Peyer's patch (tissue), 4 donors: ENCODE measurements around the gene SEMA3C. TPM values are rescaled to one million over a fixed set of nuclear protein-coding genes. Genes with fewer than 3 reads are reported as not detected.

Experiments used
- DNase-seq, 3 donors: peaks; one replicate each; pipeline ENCODE4 v3.0.0-alpha.2; 2017 to 2019
- H3K27ac ChIP-seq, 4 donors: fragments of 200-600 bp; sonication (generic); one replicate each; pipeline ENCODE4 v1.5.1; 2016 to 2019
- H3K27me3 ChIP-seq, 2 donors: fragments of 200-600 bp; sonication (generic); one replicate each; pipeline ENCODE4 v1.5.1; 2019
- H3K36me3 ChIP-seq, 3 donors: fragments of 200-600 bp; sonication (generic); one replicate each; pipeline ENCODE4 v1.5.1; 2016 to 2019
- H3K4me1 ChIP-seq, 4 donors: fragments of 200-600 bp; sonication (generic); one replicate each; pipeline ENCODE4 v1.5.1; 2016 to 2019
- H3K4me3 ChIP-seq, 4 donors: fragments of 200-600 bp; sonication (generic); 1 replicate in 3 of 4; 2 replicates in 1 of 4; pipeline ENCODE4 v1.5.1; 2016 to 2019; ENCODE audit warnings: mild to moderate bottlenecking in 1 of 4
- H3K9me3 ChIP-seq, 4 donors: fragments of 200-600 bp; sonication (generic); one replicate each; pipeline ENCODE4 v1.5.1; 2016 to 2019; ENCODE audit warnings: mild to moderate bottlenecking in 1 of 4
- POLR2A ChIP-seq, 2 donors: fragments of 450-650 bp; IDR thresholded peaks; one replicate each; pipeline ENCODE4 v1.5.1; 2017; ENCODE audit warnings: antibody characterized with exemption in 2 of 2, mild to moderate bottlenecking in 2 of 2, moderate library complexity in 2 of 2
- total RNA-seq, 4 donors: library from RNA; depleted of rRNA; stranded (reverse); fragments of >200 nt; gene quantifications; one replicate each; pipeline ENCODE4 v1.1.0, GENCODE V29; 2016
- TF ChIP-seq, protein P1 (sequence below), 6 experiments: fragments of 450-650 bp in 4 of 6; fragments of 200-600 bp in 2 of 6; sonication (generic) in 1 of 6; IDR thresholded peaks; one replicate each; pipeline ENCODE4 v1.5.1; 2017 to 2019; ENCODE audit warnings: antibody characterized with exemption in 6 of 6, mild to moderate bottlenecking in 3 of 6, moderate library complexity in 1 of 6

Gene SEMA3C
- total RNA-seq, 4 donors from 2014 or later = 35.7 to 120 (median 56.4) TPM

DNA sequence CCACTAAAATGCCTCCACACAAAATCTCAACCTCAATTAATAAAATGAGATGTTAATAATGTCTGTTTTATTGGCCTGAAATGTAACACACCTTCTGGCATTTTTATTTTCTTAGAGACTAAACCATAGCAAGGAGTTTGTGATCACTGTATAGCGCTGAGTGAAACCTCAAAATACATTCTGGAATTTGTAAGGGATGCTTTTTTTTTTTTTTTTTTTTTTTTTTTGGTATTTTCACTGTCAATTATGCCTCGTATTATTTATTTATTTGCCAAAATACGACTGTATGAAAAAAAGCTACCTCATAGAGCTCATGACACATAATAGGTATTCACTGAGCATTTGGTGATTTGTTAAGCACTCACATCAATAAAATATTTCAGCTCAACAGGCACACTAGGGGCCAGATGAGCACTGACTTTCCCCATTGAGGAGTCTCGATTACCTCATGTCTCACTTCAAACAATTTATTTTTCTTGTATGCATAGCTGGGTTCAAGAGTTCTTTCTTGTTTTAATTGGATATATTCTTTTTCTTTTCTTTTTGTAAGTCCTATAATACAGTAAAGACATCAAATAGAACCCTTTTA is 36.5 kb downstream of the SEMA3C start:
- H3K36me3 ChIP-seq = no peaks in the 10 kb centered on the region
- DNase-seq = no peak
- H3K27me3 ChIP-seq = no peaks in the 10 kb centered on the region
- H3K27ac ChIP-seq = no peak overlapping the region
- peaks cover 0 to 19% (median 0%) of the 10 kb centered on the region in 4 donors for H3K4me1 ChIP-seq
- H3K4me3 ChIP-seq = no peak overlapping the region
- TF ChIP-seq POLR2A (IDR thresholded peaks at IDR 0.05) = no peak
- TF ChIP-seq, protein P1, sequence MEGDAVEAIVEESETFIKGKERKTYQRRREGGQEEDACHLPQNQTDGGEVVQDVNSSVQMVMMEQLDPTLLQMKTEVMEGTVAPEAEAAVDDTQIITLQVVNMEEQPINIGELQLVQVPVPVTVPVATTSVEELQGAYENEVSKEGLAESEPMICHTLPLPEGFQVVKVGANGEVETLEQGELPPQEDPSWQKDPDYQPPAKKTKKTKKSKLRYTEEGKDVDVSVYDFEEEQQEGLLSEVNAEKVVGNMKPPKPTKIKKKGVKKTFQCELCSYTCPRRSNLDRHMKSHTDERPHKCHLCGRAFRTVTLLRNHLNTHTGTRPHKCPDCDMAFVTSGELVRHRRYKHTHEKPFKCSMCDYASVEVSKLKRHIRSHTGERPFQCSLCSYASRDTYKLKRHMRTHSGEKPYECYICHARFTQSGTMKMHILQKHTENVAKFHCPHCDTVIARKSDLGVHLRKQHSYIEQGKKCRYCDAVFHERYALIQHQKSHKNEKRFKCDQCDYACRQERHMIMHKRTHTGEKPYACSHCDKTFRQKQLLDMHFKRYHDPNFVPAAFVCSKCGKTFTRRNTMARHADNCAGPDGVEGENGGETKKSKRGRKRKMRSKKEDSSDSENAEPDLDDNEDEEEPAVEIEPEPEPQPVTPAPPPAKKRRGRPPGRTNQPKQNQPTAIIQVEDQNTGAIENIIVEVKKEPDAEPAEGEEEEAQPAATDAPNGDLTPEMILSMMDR (IDR thresholded peaks at IDR 0.05) = no peak
- no peaks in the 10 kb centered on the region for H3K9me3 ChIP-seq

DNA sequence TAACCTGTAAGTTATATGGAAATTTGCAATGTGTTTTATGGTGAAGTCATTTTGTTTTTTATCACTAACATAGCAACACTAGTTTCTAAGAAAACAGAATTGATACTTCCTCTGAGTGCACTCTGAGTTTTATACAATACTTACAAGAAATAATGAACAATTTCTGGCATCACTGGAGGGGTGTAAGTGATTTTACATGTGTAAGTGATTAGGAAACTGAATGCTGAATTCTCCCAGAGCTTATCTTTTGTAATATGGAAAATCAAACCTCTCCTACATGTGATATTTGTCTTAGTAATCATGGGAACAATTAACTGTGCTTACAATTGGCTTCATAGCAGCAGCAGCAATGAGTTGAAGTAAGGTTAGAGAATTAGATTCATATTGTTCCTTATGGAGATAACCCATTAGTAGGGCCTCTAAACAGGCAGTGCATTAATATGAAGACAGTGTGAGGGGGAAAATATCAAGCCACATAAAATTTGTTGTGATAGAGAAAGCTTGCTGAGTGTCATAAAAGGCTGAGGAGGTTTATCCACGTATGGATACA is 37.4 kb downstream of the SEMA3C start:
- no peak for TF ChIP-seq POLR2A (IDR thresholded peaks at IDR 0.05)
- TF ChIP-seq, protein P1 (IDR thresholded peaks at IDR 0.05) = no peak
- no peaks in the 10 kb centered on the region for H3K9me3 ChIP-seq
- no peak for DNase-seq
- no peaks in the 10 kb centered on the region for H3K27me3 ChIP-seq
- H3K36me3 ChIP-seq = no peaks in the 10 kb centered on the region
- H3K27ac ChIP-seq = no peak overlapping the region
- no peak overlapping the region for H3K4me3 ChIP-seq
- H3K4me1 ChIP-seq = peaks cover 0 to 22% (median 0%) of the 10 kb centered on the region in 4 donors

DNA sequence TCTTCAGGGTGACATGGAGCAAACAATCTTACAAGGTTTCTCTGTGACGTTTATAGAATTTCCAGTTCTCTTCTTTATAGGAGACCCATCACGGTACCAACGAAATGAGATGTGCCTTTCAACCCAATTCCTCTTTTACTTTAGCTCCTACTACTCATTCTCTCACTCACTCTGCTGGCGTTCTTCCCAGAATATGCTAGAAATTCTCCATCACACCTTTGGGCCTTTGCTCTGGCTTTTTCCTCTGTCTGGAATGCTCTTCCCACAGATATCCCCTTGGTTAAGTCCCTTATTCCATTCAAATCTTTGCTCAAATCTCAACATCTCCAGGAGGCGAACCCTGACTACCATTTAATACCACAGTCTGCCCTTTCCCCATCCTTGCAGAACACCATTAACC is 39.0 kb downstream of the SEMA3C start:
- TF ChIP-seq POLR2A (IDR thresholded peaks at IDR 0.05) = no peak
- TF ChIP-seq, protein P1 (IDR thresholded peaks at IDR 0.05) = no peak
- DNase-seq = no peak
- peaks cover 0 to 14% (median 0%) of the 10 kb centered on the region in 4 donors for H3K4me1 ChIP-seq

DNA sequence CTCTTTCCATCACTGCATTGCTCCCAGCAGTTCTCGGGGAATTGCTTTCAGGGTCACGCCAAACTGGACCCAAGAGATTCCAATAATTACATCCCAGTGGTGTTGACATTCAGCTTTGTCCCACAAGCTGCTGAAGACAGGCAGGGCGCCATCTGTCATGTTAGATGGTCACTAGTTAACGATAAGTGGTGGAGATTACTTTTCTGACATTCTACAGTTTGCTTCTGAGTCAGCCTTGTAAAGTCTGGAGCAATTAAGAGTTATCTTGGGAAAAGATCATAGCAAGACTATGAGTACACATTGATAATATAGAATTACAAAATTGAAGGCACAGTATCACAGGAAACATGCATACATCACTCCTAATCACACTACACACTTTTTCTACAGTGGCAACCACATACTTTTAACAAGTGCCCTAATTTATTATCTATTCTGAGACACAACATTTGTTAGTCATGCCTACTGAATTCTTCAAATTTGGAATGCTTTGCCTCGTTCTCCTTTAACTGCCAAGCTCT is 41.9 kb downstream of the SEMA3C start:
- no peak for TF ChIP-seq POLR2A (IDR thresholded peaks at IDR 0.05)
- TF ChIP-seq, protein P1 (IDR thresholded peaks at IDR 0.05) = no peak
- Histone ChIP-seq H3K27ac (no peak overlapping the region), H3K36me3 (no peaks in the 10 kb centered on the region), H3K27me3 (no peaks in the 10 kb centered on the region), H3K9me3 (no peaks in the 10 kb centered on the region), H3K4me1 (peaks cover 0 to 4% (median 0%) of the 10 kb centered on the region in 4 donors), H3K4me3 (no peak overlapping the region)
- peak in 2 of 3 donors; percentile 58 to 59 for DNase-seq

More for the DNA sequence above, 39.0 kb downstream of the SEMA3C start:
- Histone ChIP-seq H3K27ac (no peak overlapping the region), H3K4me3 (no peak overlapping the region), H3K36me3 (no peaks in the 10 kb centered on the region), H3K9me3 (no peaks in the 10 kb centered on the region), H3K27me3 (no peaks in the 10 kb centered on the region)

DNA sequence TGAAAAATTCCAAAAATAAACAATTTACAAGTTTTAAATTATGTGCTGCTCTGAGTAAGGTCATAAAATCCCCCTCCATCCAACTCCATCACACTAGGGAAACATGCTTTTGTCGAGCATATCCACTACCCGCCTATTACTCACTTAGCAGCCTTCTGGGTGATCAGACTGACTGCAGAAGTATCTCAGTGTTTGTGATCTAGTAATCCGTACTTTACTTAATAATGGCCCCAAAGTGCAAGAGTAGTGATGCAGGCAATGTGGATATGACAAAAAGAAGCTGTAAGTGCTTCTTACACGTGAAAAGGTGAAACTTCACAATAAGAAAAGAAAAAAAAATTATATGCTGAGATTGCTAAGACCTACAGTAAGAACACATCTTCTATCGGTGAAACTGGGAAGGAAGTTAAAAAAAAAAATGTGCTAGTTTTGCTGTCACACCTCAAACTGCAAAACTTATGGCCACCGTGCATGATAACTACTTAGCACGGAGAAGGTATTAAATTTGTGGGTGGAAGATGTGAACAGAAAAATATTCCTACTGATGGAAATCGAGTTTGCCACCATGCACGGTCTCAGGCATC is 43.2 kb downstream of the SEMA3C start:
- DNase-seq = no peak
- H3K36me3 ChIP-seq = no peaks in the 10 kb centered on the region
- no peaks in the 10 kb centered on the region for H3K9me3 ChIP-seq
- H3K4me1 ChIP-seq = peaks cover 0 to 9% (median 0%) of the 10 kb centered on the region in 4 donors
- H3K27ac ChIP-seq = no peak overlapping the region
- no peak overlapping the region for H3K4me3 ChIP-seq
- TF ChIP-seq POLR2A (IDR thresholded peaks at IDR 0.05) = no peak
- TF ChIP-seq, protein P1 (IDR thresholded peaks at IDR 0.05) = no peak
- H3K27me3 ChIP-seq = no peaks in the 10 kb centered on the region
